T-cell (primary cell): ENCODE data around the gene TMEM151B. TPM values are rescaled to one million over a fixed set of nuclear protein-coding genes. Genes with fewer than 3 reads are reported as not detected.

ENCODE experiments used
- ATAC-seq, 4 experiments: fragments of 200-7000 bp in 3 of 4; fragments of 150-1000 bp in 1 of 4; cut with Tn5 transposase; replicated peaks in 1 of 4; 1 replicate in 3 of 4; 2 replicates in 1 of 4; pipeline ENCODE4 v1.10.0; 2021; ENCODE audit warnings: moderate library complexity in 3 of 4, mild to moderate bottlenecking in 2 of 4, moderate number of reproducible peaks in 1 of 4
- CTCF ChIA-PET, 2 donors: fragments of 300-600 bp; sonication (Branson Sonifier 250); formaldehyde crosslinking; loops; one replicate each; lab custom pipeline; 2022; ENCODE audit warnings: antibody characterized with exemption in 2 of 2; lab: Charles Lee
- POLR2A ChIA-PET, 2 donors: fragments of 300-600 bp; sonication (Branson Sonifier 250); formaldehyde crosslinking; loops; one replicate each; lab custom pipeline; 2022; ENCODE audit warnings: antibody characterized with exemption in 2 of 2; lab: Charles Lee
- DNase-seq, 35 experiments: peaks; one replicate each; pipeline versions ENCODE4 v3.0.0 to v3.0.0-alpha.2; 2013 to 2023
- H3K27ac ChIP-seq: one replicate; pipeline ENCODE4 v1.5.1; 2013; ENCODE audit warnings: low read length
- H3K27me3 ChIP-seq, 2 experiments: replicated peaks in 1 of 2; 1 replicate in 1 of 2; 2 replicates in 1 of 2; pipeline versions ENCODE4 v1.6.1 to v1.7.0; 2013; ENCODE audit warnings: low read length in 1 of 2, mixed read lengths in 1 of 2; ENCODE audit not compliant: control insufficient read depth in 2 of 2, insufficient read depth in 2 of 2; ENCODE audit errors: extremely low read depth in 1 of 2
- H3K36me3 ChIP-seq, 2 donors: 1 replicate in 1 of 2; 2 replicates in 1 of 2; pipeline versions ENCODE4 v1.6.1 to v1.7.0; 2013; ENCODE audit warnings: low read length in 1 of 2; ENCODE audit not compliant: control insufficient read depth in 2 of 2, insufficient read depth in 1 of 2; ENCODE audit errors: extremely low read depth in 1 of 2
- H3K4me1 ChIP-seq, 2 experiments: 1 replicate in 1 of 2; 2 replicates in 1 of 2; pipeline versions ENCODE4 v1.6.1 to v1.7.0; 2013; ENCODE audit warnings: low read length in 2 of 2, mixed read lengths in 1 of 2; ENCODE audit not compliant: insufficient read depth in 2 of 2, control insufficient read depth in 1 of 2; ENCODE audit errors: extremely low read depth in 1 of 2
- H3K4me3 ChIP-seq, 2 donors: 1 replicate in 1 of 2; 2 replicates in 1 of 2; pipeline versions ENCODE4 v1.5.1 to v1.7.0; 2013; ENCODE audit warnings: mild to moderate bottlenecking in 2 of 2, low read length in 1 of 2, moderate library complexity in 1 of 2; ENCODE audit not compliant: control insufficient read depth in 1 of 2; ENCODE audit errors: extremely low read depth in 1 of 2
- H3K9me3 ChIP-seq: 2 replicates; pipeline ENCODE4 v1.7.0; 2013
- H3K27ac Mint-ChIP-seq, 2 donors: one replicate each; pipeline ENCODE4 v1.8.0; 2020 to 2021; ENCODE audit warnings: mild to moderate bottlenecking in 2 of 2, mixed read lengths in 2 of 2
- H3K27me3 Mint-ChIP-seq, 2 donors: one replicate each; pipeline ENCODE4 v1.8.0; 2021 to 2022; ENCODE audit warnings: mixed read lengths in 2 of 2
- H3K36me3 Mint-ChIP-seq: one replicate; pipeline ENCODE4 v1.8.0; 2021; ENCODE audit warnings: mixed read lengths
- H3K4me1 Mint-ChIP-seq, 3 donors: one replicate each; pipeline ENCODE4 v1.8.0; 2020 to 2022; ENCODE audit warnings: mixed read lengths in 3 of 3, mild to moderate bottlenecking in 1 of 3
- H3K4me3 Mint-ChIP-seq, 3 donors: one replicate each; pipeline ENCODE4 v1.8.0; 2020 to 2022; ENCODE audit warnings: mild to moderate bottlenecking in 3 of 3, mixed read lengths in 3 of 3, moderate library complexity in 3 of 3
- H3K9me3 Mint-ChIP-seq, 3 donors: one replicate each; pipeline ENCODE4 v1.8.0; 2020 to 2022; ENCODE audit warnings: mixed read lengths in 3 of 3
- WGBS: methylation state at CpG from one replicate; pipeline ENCODE4 v1.1.5; 2013; ENCODE audit warnings: missing lambda C conversion rate; ENCODE audit not compliant: insufficient coverage; 5-methylcytosine and 5-hydroxymethylcytosine counted together
- total RNA-seq, 35 experiments: library from RNA in 6 of 35; stranded (reverse) in 6 of 35; fragments of 120-200 nt in 1 of 35; gene quantifications; one replicate each; pipeline versions ENCODE4 v1.2.1 to v1.2.4 and lab custom pipeline; 2013 to 2026

The TMEM151B gene
- total RNA-seq (under 1 TPM in 3 of 5 donors, not detected in 2; 0.13 to 0.18 (median 0.14) TPM), total RNA-seq (lab: John Stamatoyannopoulos, UW) (0 to 0.19 (median 0.04) reads per million in 29 experiments)
- total RNA-seq (2013): 0.04 TPM

- ChIA-PET CTCF (interaction anchor here (0.9 to 2.0 kb wide), 5 partner anchors 35 to 120 kb away, joined by 3 to 11 read pairs (median 4); no protein-coding TSS in a partner anchor), POLR2A (no interaction called here)
- Histone ChIP-seq H3K9me3 (no peaks in the 10 kb centered on the region), H3K27me3 (peaks cover 7 to 63% of the 10 kb centered on the region in 2 experiments), H3K27ac (no peak within 1 kb of the TSS), H3K4me3 (peak within 1 kb of the TSS in 1 of 2 donors; percentile 45), H3K36me3 (no peaks in the 10 kb centered on the region), H3K4me1 (peaks cover 0 to 16% of the 10 kb centered on the region in 2 experiments)
- Mint-ChIP-seq H3K27me3 (peaks cover 39 to 57% of the 10 kb centered on the region in 2 donors), H3K4me1 (peaks cover 8 to 35% (median 18%) of the 10 kb centered on the region in 3 donors), H3K4me3 (peak within 1 kb of the TSS; percentile 60 to 74 (median 67)), H3K9me3 (no peaks in the 10 kb centered on the region), H3K27ac (peak within 1 kb of the TSS in 1 of 2 donors; percentile 57), H3K36me3 (no peaks in the 10 kb centered on the region)
- ATAC-seq (no peak), DNase-seq (peak in 5 of 35 experiments; percentile 18 to 54 (median 28))
- WGBS: 43% methylated on average over 9 of the region's 29 CpGs
These were observed at the start of gene TMEM151B for GRCh38 chr6:44269921-44270525. Gene TMEM151B, plus strand, starts transcription at chr6:44270450. Its CDS starts 293 bp downstream, at chr6:44270743.

GRCh38 chr6:44220913-44221290 lies 49.3 kb upstream of the TMEM151B start:
- CTCF ChIA-PET: interaction anchor here in 1 of 2 donors (0.7 to 1.8 kb wide), 3 partner anchors 21 to 446 kb away, joined by 3 to 4 read pairs (median 3); partner anchors contain the start of gene AARS2
- Histone ChIP-seq H3K27me3 (peaks cover 0 to 44% of the 10 kb centered on the region in 2 experiments), H3K4me1 (peaks cover 9 to 40% of the 10 kb centered on the region in 2 experiments), H3K4me3 (no peak overlapping the region), H3K27ac (no peak overlapping the region), H3K9me3 (no peaks in the 10 kb centered on the region), H3K36me3 (no peaks in the 10 kb centered on the region)
- DNase-seq (no peak), ATAC-seq (no peak)
- Mint-ChIP-seq H3K27ac (no peak overlapping the region), H3K9me3 (no peaks in the 10 kb centered on the region), H3K36me3 (no peaks in the 10 kb centered on the region), H3K4me3 (no peak overlapping the region), H3K27me3 (peaks cover 0 to 17% of the 10 kb centered on the region in 2 donors), H3K4me1 (peaks cover 21 to 43% (median 28%) of the 10 kb centered on the region in 3 donors)
- POLR2A ChIA-PET: no interaction called here
- 100% methylated on average over 3 of the region's 4 CpGs for WGBS

- H3K9me3 ChIP-seq: no peaks in the 10 kb centered on the region
- H3K4me1 Mint-ChIP-seq: peaks cover 21 to 43% (median 28%) of the 10 kb centered on the region in 3 donors
- peaks cover 9 to 40% of the 10 kb centered on the region in 2 experiments for H3K4me1 ChIP-seq
- H3K9me3 Mint-ChIP-seq: no peaks in the 10 kb centered on the region
- no peak overlapping the region for H3K4me3 ChIP-seq
- H3K27me3 ChIP-seq: peaks cover 0 to 41% of the 10 kb centered on the region in 2 experiments
- H3K27ac ChIP-seq: no peak overlapping the region
- ChIA-PET CTCF (interaction anchor here (0.9 to 1.8 kb wide), 2 partner anchors 21 to 90 kb away, joined by 3 to 4 read pairs; no protein-coding TSS in a partner anchor), POLR2A (interaction anchor here (0.6 kb wide), 3 partner anchors 16 to 118 kb away, joined by 3 to 9 read pairs (median 5); no protein-coding TSS in a partner anchor)
- peak overlapping the region in 1 of 3 donors; percentile 21 for H3K4me3 Mint-ChIP-seq
- peak; percentile 49 to 83 (median 68) for DNase-seq
- H3K27ac Mint-ChIP-seq: no peak overlapping the region
- no peaks in the 10 kb centered on the region for H3K36me3 ChIP-seq
- H3K27me3 Mint-ChIP-seq: peaks cover 0 to 17% of the 10 kb centered on the region in 2 donors
- WGBS: no CpG with 5 or more reads among the region's 4 CpGs
- peak; percentile 52 to 65 (median 57) for ATAC-seq
- H3K36me3 Mint-ChIP-seq: no peaks in the 10 kb centered on the region
These were observed 48.8 kb upstream of the TMEM151B start for GRCh38 chr6:44221291-44221960.

- H3K27me3 Mint-ChIP-seq: peaks cover 0 to 14% of the 10 kb centered on the region in 2 donors
- no peak for DNase-seq
- no peaks in the 10 kb centered on the region for H3K9me3 Mint-ChIP-seq
- Histone ChIP-seq H3K4me3 (no peak overlapping the region), H3K27ac (no peak overlapping the region), H3K4me1 (peaks cover 9 to 40% of the 10 kb centered on the region in 2 experiments), H3K27me3 (peaks cover 0 to 38% of the 10 kb centered on the region in 2 experiments), H3K9me3 (no peaks in the 10 kb centered on the region), H3K36me3 (no peaks in the 10 kb centered on the region)
- H3K36me3 Mint-ChIP-seq: no peaks in the 10 kb centered on the region
- ChIA-PET CTCF (interaction anchor here (0.5 to 1.8 kb wide), 3 partner anchors 20 to 425 kb away, joined by 3 to 4 read pairs (median 4); no protein-coding TSS in a partner anchor), POLR2A (interaction anchor here (0.6 kb wide), 4 partner anchors 17 to 840 kb away, joined by 3 to 9 read pairs (median 6); no protein-coding TSS in a partner anchor)
- WGBS: no CpG with 5 or more reads among the region's 2 CpGs
- H3K4me3 Mint-ChIP-seq: peak overlapping the region in 2 of 3 donors; percentile 21 to 88
- peaks cover 21 to 43% (median 28%) of the 10 kb centered on the region in 3 donors for H3K4me1 Mint-ChIP-seq
- ATAC-seq: no peak
- no peak overlapping the region for H3K27ac Mint-ChIP-seq
These were observed 48.3 kb upstream of the TMEM151B start for GRCh38 chr6:44221961-44222335.

GRCh38 chr6:44222486-44223318 lies 47.5 kb upstream of the TMEM151B start:
- DNase-seq: no peak
- ATAC-seq: peak in 2 of 4 experiments; percentile 1 to 4
- POLR2A ChIA-PET: interaction anchor here in 1 of 2 donors (0.6 kb wide), 1 partner anchor 841 kb away, joined by 8 read pairs; no protein-coding TSS in a partner anchor
- H3K4me3 ChIP-seq: peak overlapping the region; percentile 53 to 69
- Mint-ChIP-seq H3K27ac (peak overlapping the region; percentile 39 to 57), H3K4me1 (peaks cover 21 to 43% (median 28%) of the 10 kb centered on the region in 3 donors), H3K9me3 (no peaks in the 10 kb centered on the region), H3K36me3 (no peaks in the 10 kb centered on the region), H3K27me3 (peaks cover 0 to 13% of the 10 kb centered on the region in 2 donors), H3K4me3 (peak overlapping the region; percentile 75 to 88 (median 77))
- CTCF ChIA-PET: interaction anchor here (0.5 to 2.3 kb wide), 12 partner anchors 9 to 426 kb away, joined by 3 to 15 read pairs (median 4); partner anchors contain the start of gene SLC35B2 (in 1 of the 2)
- no peak overlapping the region for H3K27ac ChIP-seq
- H3K4me1 ChIP-seq: peaks cover 9 to 40% of the 10 kb centered on the region in 2 experiments
- peaks cover 0 to 34% of the 10 kb centered on the region in 2 experiments for H3K27me3 ChIP-seq
- 21% methylated on average over 17 of the region's 26 CpGs for WGBS
- H3K9me3 ChIP-seq: no peaks in the 10 kb centered on the region
- no peaks in the 10 kb centered on the region for H3K36me3 ChIP-seq
